PC-3 (cell line): ENCODE results near the gene UQCRC2. TPM values are rescaled to one million over a fixed set of nuclear protein-coding genes. Genes with fewer than 3 reads are reported as not detected.

Source experiments
- ATAC-seq: fragments of 200-7000 bp; cut with Tn5 transposase; 2 replicates; pipeline ENCODE4 v1.9.1; 2020; ENCODE audit warnings: mild to moderate bottlenecking, moderate library complexity
- BruUV-seq: library from RNA; stranded (reverse); fragments of 400-500 nt; replicated peaks from 2 replicates; lab custom pipeline; 2021; lab: Mats Ljungman, UMichigan
- CTCF ChIA-PET: fragments of 300-600 bp; sonication (Branson Sonifier 250); formaldehyde crosslinking; loops from one replicate; lab custom pipeline; 2022; ENCODE audit warnings: antibody characterized with exemption; lab: Charles Lee
- POLR2A ChIA-PET: fragments of 300-600 bp; sonication (Branson Sonifier 250); formaldehyde crosslinking; loops from one replicate; lab custom pipeline; 2022; ENCODE audit warnings: antibody characterized with exemption; ENCODE audit not compliant: unreplicated experiment; lab: Charles Lee
- DNase-seq: peaks from one replicate; pipeline ENCODE4 v3.0.0-alpha.2; 2015
- H2AFZ ChIP-seq: fragments of 300-600 bp; sonication (generic); 2 replicates; pipeline ENCODE4 v1.6.0; 2016; ENCODE audit warnings: antibody characterized with exemption, low read length
- H3F3A ChIP-seq: fragments of 300-600 bp; sonication (generic); one replicate; pipeline ENCODE4 v1.6.0; 2017; ENCODE audit warnings: antibody characterized with exemption, low read length, control low read depth, mild to moderate bottlenecking; ENCODE audit not compliant: unreplicated experiment
- H3K27ac ChIP-seq: fragments of 300-600 bp; sonication (generic); 2 replicates; pipeline ENCODE4 v1.5.1; 2016; ENCODE audit warnings: mild to moderate bottlenecking, low read length
- H3K27me3 ChIP-seq: fragments of 300-600 bp; sonication (generic); 2 replicates; pipeline ENCODE4 v1.6.1; 2016; ENCODE audit warnings: low read length, mixed read lengths
- H3K36me3 ChIP-seq: fragments of 300-600 bp; sonication (generic); 2 replicates; pipeline ENCODE4 v1.6.1; 2016; ENCODE audit warnings: low read depth, mixed run types, low read length, mixed read lengths
- H3K4me1 ChIP-seq: fragments of 300-600 bp; sonication (generic); 2 replicates; pipeline ENCODE4 v1.5.1; 2016; ENCODE audit warnings: low read length; ENCODE audit not compliant: insufficient read depth
- H3K4me2 ChIP-seq: fragments of 300-600 bp; sonication (generic); 2 replicates; pipeline ENCODE4 v1.6.0; 2016; ENCODE audit warnings: low read length
- H3K4me3 ChIP-seq: fragments of 300-600 bp; sonication (generic); 2 replicates; pipeline ENCODE4 v1.5.1; 2016; ENCODE audit warnings: mild to moderate bottlenecking, low read length, mixed read lengths
- H3K79me2 ChIP-seq: fragments of 300-600 bp; sonication (generic); 2 replicates; pipeline ENCODE4 v1.6.1; 2017; ENCODE audit warnings: low read length, mixed read lengths
- H3K9ac ChIP-seq: fragments of 300-600 bp; sonication (generic); 2 replicates; pipeline ENCODE4 v1.6.0; 2016; ENCODE audit warnings: mild to moderate bottlenecking, low read length
- H3K9me2 ChIP-seq: fragments of 300-600 bp; sonication (generic); replicated peaks from 2 replicates; pipeline ENCODE4 v1.6.1; 2016; ENCODE audit warnings: mixed run types, low read length, mixed read lengths
- H3K9me3 ChIP-seq: fragments of 300-600 bp; sonication (generic); 2 replicates; pipeline ENCODE4 v1.6.1; 2016; ENCODE audit warnings: low read length, mixed read lengths
- H4K20me1 ChIP-seq: fragments of 300-600 bp; sonication (generic); 2 replicates; pipeline ENCODE4 v1.6.1; 2016; ENCODE audit warnings: low read length, mixed read lengths
- CTCF ChIP-seq: fragments of 300-600 bp; sonication (generic); conservative IDR thresholded peaks from 2 replicates; pipeline ENCODE4 v1.5.1; 2017; ENCODE audit warnings: antibody characterized with exemption, low read depth, mild to moderate bottlenecking, low read length
- EZH2 ChIP-seq: fragments of 300-600 bp; sonication (generic); IDR thresholded peaks from one replicate; pipeline ENCODE4 v1.6.1; 2017; ENCODE audit warnings: antibody characterized with exemption, mild to moderate bottlenecking, low read length; ENCODE audit not compliant: unreplicated experiment
- EZH2phosphoT487 ChIP-seq: fragments of 300-600 bp; sonication (generic); IDR thresholded peaks from 2 replicates; pipeline ENCODE4 v1.6.1; 2018; ENCODE audit warnings: mild to moderate bottlenecking, antibody characterized with exemption, low read length, borderline replicate concordance
- intact Hi-C: fragments of 100-400 bp; cut with micrococcal nuclease; formaldehyde crosslinking; loops from 2 replicates; pipeline ENCODE4 v1.9.0; 2023
- total RNA-seq: library from RNA; depleted of rRNA; stranded (reverse); fragments of >200 nt; gene quantifications from 2 replicates; pipeline ENCODE4 v1.2.3, GENCODE V29; 2014

Gene UQCRC2
- total RNA-seq, 1 experiment from 2014 or later = 116 TPM

- peaks cover 14% of the 10 kb centered on the region for H4K20me1 ChIP-seq
- peaks cover 70% of the 10 kb centered on the region for H3K79me2 ChIP-seq
- H3K27ac ChIP-seq = peak overlapping the region; percentile 81
- H3K4me3 ChIP-seq = peak overlapping the region; percentile 96
- DNase-seq = no peak
- BruUV-seq = TSS peak; percentile 81
- H3K36me3 ChIP-seq = peaks cover 16% of the 10 kb centered on the region
- ChIA-PET POLR2A (no interaction called here), CTCF (interaction anchor here (1.0 kb wide), 1 partner anchor 145 kb away, joined by 5 read pairs; no protein-coding TSS in a partner anchor)
- no peaks in the 10 kb centered on the region for H3F3A ChIP-seq
- intact Hi-C loops = loop anchor here (1.0 to 5.0 kb wide), 2 partner anchors 124 to 235 kb away; no protein-coding TSS in a partner anchor
- H3K4me2 ChIP-seq = peak overlapping the region; percentile 92
- H3K4me1 ChIP-seq = peaks cover 16% of the 10 kb centered on the region
- H3K9ac ChIP-seq = peak overlapping the region; percentile 96
- no peaks in the 10 kb centered on the region for H3K27me3 ChIP-seq
- TF ChIP-seq CTCF (no peak), EZH2phosphoT487 (no peak), EZH2 (no peak)
- peak overlapping the region; percentile 96; the same call in 1 of the 2 replicates for H2AFZ ChIP-seq
- peak; percentile 16 for ATAC-seq
- no peaks in the 10 kb centered on the region for H3K9me3 ChIP-seq
- no peaks in the 10 kb centered on the region for H3K9me2 ChIP-seq
These were observed 361 bp downstream of the UQCRC2 start for GRCh38 chr16:21953541-21953902.

GRCh38 chr16:21957714-21958346 lies 4.7 kb downstream of the UQCRC2 start:
- Histone ChIP-seq H2AFZ (no peak overlapping the region), H3F3A (no peaks in the 10 kb centered on the region), H3K9me3 (no peaks in the 10 kb centered on the region), H3K9ac (no peak overlapping the region), H3K4me3 (no peak overlapping the region), H3K36me3 (peaks cover 52% of the 10 kb centered on the region), H3K4me2 (no peak overlapping the region), H3K27me3 (no peaks in the 10 kb centered on the region), H3K27ac (no peak overlapping the region), H4K20me1 (peaks cover 14% of the 10 kb centered on the region), H3K79me2 (peaks cover 48% of the 10 kb centered on the region), H3K4me1 (peaks cover 8% of the 10 kb centered on the region; the same call in 1 of the 2 replicates), H3K9me2 (no peaks in the 10 kb centered on the region)
- no TSS peak for BruUV-seq
- DNase-seq (no peak), ATAC-seq (no peak)
- POLR2A ChIA-PET = no interaction called here
- CTCF ChIA-PET = interaction anchor here (0.6 kb wide), 1 partner anchor 120 kb away, joined by 4 read pairs; no protein-coding TSS in a partner anchor
- no peak for TF ChIP-seq CTCF
- no peak for TF ChIP-seq EZH2phosphoT487
- TF ChIP-seq EZH2 = no peak
- intact Hi-C loops = no loop called here

- CTCF ChIA-PET = no interaction called here
These were observed 5.9 kb downstream of the UQCRC2 start for GRCh38 chr16:21959050-21959449.

More at GRCh38 chr16:21959050-21959449, 5.9 kb downstream of the UQCRC2 start:
- Histone ChIP-seq H3K4me3 (no peak overlapping the region), H3K4me1 (peaks cover 8% of the 10 kb centered on the region; the same call in 1 of the 2 replicates), H3K27me3 (no peaks in the 10 kb centered on the region), H3K36me3 (peaks cover 54% of the 10 kb centered on the region), H3F3A (no peaks in the 10 kb centered on the region), H3K27ac (no peak overlapping the region), H4K20me1 (peaks cover 11% of the 10 kb centered on the region), H2AFZ (no peak overlapping the region), H3K9ac (no peak overlapping the region), H3K9me2 (no peaks in the 10 kb centered on the region), H3K9me3 (no peaks in the 10 kb centered on the region), H3K79me2 (peaks cover 39% of the 10 kb centered on the region), H3K4me2 (no peak overlapping the region)
- POLR2A ChIA-PET = no interaction called here
- no peak for ATAC-seq
- no peak for DNase-seq
- TF ChIP-seq EZH2phosphoT487 (no peak), EZH2 (no peak), CTCF (no peak)
- intact Hi-C loops = no loop called here
- no TSS peak for BruUV-seq
